Stomach (tissue), 9 donors: ENCODE data around the gene S1PR3. TPM values are rescaled to one million over a fixed set of nuclear protein-coding genes. Genes with fewer than 3 reads are reported as not detected.

Source experiments
- DNase-seq, 2 donors: peaks; one replicate each; pipeline versions ENCODE4 v3.0.0 to v3.0.0-alpha.2; 2013 to 2019
- H3K27ac ChIP-seq, 5 donors: fragments of 200-600 bp in 4 of 5; sonication (generic) in 4 of 5; one replicate each; pipeline ENCODE4 v1.5.1; 2013 to 2019; ENCODE audit warnings: mild to moderate bottlenecking in 1 of 5, moderate library complexity in 1 of 5
- H3K27me3 ChIP-seq, 3 donors: fragments of 200-600 bp; sonication (generic); one replicate each; pipeline ENCODE4 v1.5.1; 2017 to 2019; ENCODE audit warnings: mixed run types in 1 of 3
- H3K36me3 ChIP-seq, 4 donors: fragments of 200-600 bp; sonication (generic); 1 replicate in 3 of 4; 2 replicates in 1 of 4; pipeline ENCODE4 v1.5.1; 2016 to 2019
- H3K4me1 ChIP-seq, 4 donors: fragments of 200-600 bp; sonication (generic); one replicate each; pipeline ENCODE4 v1.5.1; 2016 to 2019
- H3K4me3 ChIP-seq, 4 donors: fragments of 200-600 bp; sonication (generic) in 3 of 4; one replicate each; pipeline ENCODE4 v1.5.1; 2016 to 2019; ENCODE audit warnings: mild to moderate bottlenecking in 1 of 4
- H3K9me3 ChIP-seq, 4 donors: fragments of 200-600 bp; sonication (generic); one replicate each; pipeline ENCODE4 v1.5.1; 2016 to 2019
- EP300 ChIP-seq: sonication (generic); formaldehyde crosslinking; IDR thresholded peaks from one replicate; pipeline ENCODE4 v1.6.1; 2017; ENCODE audit warnings: antibody characterized with exemption
- POLR2A ChIP-seq, 4 donors: fragments of 450-650 bp; IDR thresholded peaks; one replicate each; pipeline ENCODE4 v1.6.1; 2016; ENCODE audit warnings: antibody characterized with exemption in 4 of 4, control low read depth in 2 of 4, mild to moderate bottlenecking in 1 of 4, moderate library complexity in 1 of 4
- POLR2AphosphoS5 ChIP-seq, 3 donors: sonication (generic); formaldehyde crosslinking; IDR thresholded peaks; one replicate each; pipeline ENCODE4 v1.6.1; 2016; ENCODE audit warnings: antibody characterized with exemption in 3 of 3
- WGBS, 5 donors: extraction: QIAGEN DNeasy Blood & Tissue Kit in 3 of 5; methylation state at CpG; one replicate each; pipeline versions ENCODE4 v1.1.5 to v1.1.7; 2013 to 2018; 5-methylcytosine and 5-hydroxymethylcytosine counted together
- intact Hi-C: fragments of 100-400 bp; cut with DNase I; formaldehyde crosslinking; loops from one replicate; pipeline ENCODE4 v1.15.1; 2023; ENCODE audit warnings: low total_unique reads
- polyA plus RNA-seq, 3 donors: library from polyadenylated mRNA; stranded (reverse); fragments of 200-250 nt; gene quantifications; one replicate each; pipeline ENCODE4 v1.2.3, GENCODE V29; 2013
- total RNA-seq, 5 donors: library from RNA; depleted of rRNA; stranded (reverse); fragments of >200 nt; gene quantifications; one replicate each; pipeline versions ENCODE4 v1.1.0 to v1.2.3, GENCODE V29; 2014 to 2016
- TF ChIP-seq, protein P1 (sequence below), 7 experiments: fragments of 450-650 bp in 4 of 7; fragments of 200-600 bp in 3 of 7; sonication (generic) in 3 of 7; IDR thresholded peaks; one replicate each; pipeline ENCODE4 v1.5.1; 2016 to 2019; ENCODE audit warnings: antibody characterized with exemption in 7 of 7, control low read depth in 2 of 7, mild to moderate bottlenecking in 1 of 7
- donor health status: healthy with polysubstance abuse.
- donor health status: Bipolar disorder and iron deficiency.
- donor health status: healthy.

Gene S1PR3
- total and polyA plus RNA-seq, 8 donors: 1.2 to 12.5 (median 8.7) TPM

- WGBS, 5 donors: 80 to 95% (median 91%) methylated on average over 2 of the region's 2 CpGs
Measured at GRCh38 chr9:89011683-89012082, 20.4 kb downstream of the S1PR3 start.

GRCh38 chr9:89012294-89013042 lies 21.2 kb downstream of the S1PR3 start:
- TF ChIP-seq POLR2A (IDR thresholded peaks at IDR 0.05): no peak
- TF ChIP-seq, protein P1, sequence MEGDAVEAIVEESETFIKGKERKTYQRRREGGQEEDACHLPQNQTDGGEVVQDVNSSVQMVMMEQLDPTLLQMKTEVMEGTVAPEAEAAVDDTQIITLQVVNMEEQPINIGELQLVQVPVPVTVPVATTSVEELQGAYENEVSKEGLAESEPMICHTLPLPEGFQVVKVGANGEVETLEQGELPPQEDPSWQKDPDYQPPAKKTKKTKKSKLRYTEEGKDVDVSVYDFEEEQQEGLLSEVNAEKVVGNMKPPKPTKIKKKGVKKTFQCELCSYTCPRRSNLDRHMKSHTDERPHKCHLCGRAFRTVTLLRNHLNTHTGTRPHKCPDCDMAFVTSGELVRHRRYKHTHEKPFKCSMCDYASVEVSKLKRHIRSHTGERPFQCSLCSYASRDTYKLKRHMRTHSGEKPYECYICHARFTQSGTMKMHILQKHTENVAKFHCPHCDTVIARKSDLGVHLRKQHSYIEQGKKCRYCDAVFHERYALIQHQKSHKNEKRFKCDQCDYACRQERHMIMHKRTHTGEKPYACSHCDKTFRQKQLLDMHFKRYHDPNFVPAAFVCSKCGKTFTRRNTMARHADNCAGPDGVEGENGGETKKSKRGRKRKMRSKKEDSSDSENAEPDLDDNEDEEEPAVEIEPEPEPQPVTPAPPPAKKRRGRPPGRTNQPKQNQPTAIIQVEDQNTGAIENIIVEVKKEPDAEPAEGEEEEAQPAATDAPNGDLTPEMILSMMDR (IDR thresholded peaks at IDR 0.05): no peak
- TF ChIP-seq POLR2AphosphoS5 (IDR thresholded peaks at IDR 0.05): no peak
- TF ChIP-seq EP300: no peak
- H3K27ac ChIP-seq: no peak overlapping the region
- no peak for DNase-seq
- no peaks in the 10 kb centered on the region for H3K9me3 ChIP-seq
- 88 to 92% (median 90%) methylated on average over 12 to 13 of the region's 13 CpGs for WGBS, 5 donors
- no peaks in the 10 kb centered on the region for H3K27me3 ChIP-seq
- H3K4me1 ChIP-seq: no peaks in the 10 kb centered on the region
- no peak overlapping the region for H3K4me3 ChIP-seq
- no peaks in the 10 kb centered on the region for H3K36me3 ChIP-seq
- intact Hi-C loops: no loop called here

More at GRCh38 chr9:89011683-89012082, 20.4 kb downstream of the S1PR3 start:
- TF ChIP-seq POLR2AphosphoS5 (IDR thresholded peaks at IDR 0.05): no peak
- TF ChIP-seq POLR2A (IDR thresholded peaks at IDR 0.05): no peak
- no peak for TF ChIP-seq EP300
- TF ChIP-seq, protein P1 (IDR thresholded peaks at IDR 0.05): no peak
- Histone ChIP-seq H3K4me3 (no peak overlapping the region), H3K36me3 (no peaks in the 10 kb centered on the region), H3K9me3 (no peaks in the 10 kb centered on the region), H3K4me1 (no peaks in the 10 kb centered on the region), H3K27me3 (no peaks in the 10 kb centered on the region), H3K27ac (no peak overlapping the region)
- intact Hi-C loops: no loop called here
- no peak for DNase-seq

DNA sequence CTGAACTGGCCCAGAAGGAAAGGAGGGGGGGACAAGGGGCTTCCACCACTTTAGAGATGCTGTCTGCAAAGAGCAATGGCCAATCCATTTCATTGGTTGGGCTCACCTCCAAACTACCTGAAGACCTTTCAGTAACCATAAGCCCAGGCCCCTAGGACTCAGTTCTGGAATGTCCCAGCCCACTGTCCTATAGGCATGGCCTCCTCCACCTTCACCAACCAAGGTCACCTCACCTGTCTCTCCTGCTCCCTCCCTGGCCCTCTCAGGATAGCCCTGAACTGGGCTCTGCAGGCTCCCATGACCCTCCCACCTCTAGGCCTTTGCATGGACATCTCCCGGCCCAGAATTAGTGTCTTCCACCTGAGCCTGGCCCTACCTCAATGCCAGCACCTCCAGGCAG lies 22.4 kb downstream of the S1PR3 start:
- intact Hi-C loops: no loop called here
- H3K9me3 ChIP-seq: no peaks in the 10 kb centered on the region
- no peak for DNase-seq
- H3K36me3 ChIP-seq: no peaks in the 10 kb centered on the region
- no peaks in the 10 kb centered on the region for H3K4me1 ChIP-seq
- WGBS, 5 donors: 86 to 97% (median 88%) methylated on average over 1 of the region's 1 CpG
- no peak overlapping the region for H3K4me3 ChIP-seq
- no peak for TF ChIP-seq POLR2A (IDR thresholded peaks at IDR 0.05)
- TF ChIP-seq, protein P1 (IDR thresholded peaks at IDR 0.05): no peak
- no peak for TF ChIP-seq EP300
- TF ChIP-seq POLR2AphosphoS5 (IDR thresholded peaks at IDR 0.05): no peak
- no peaks in the 10 kb centered on the region for H3K27me3 ChIP-seq
- H3K27ac ChIP-seq: no peak overlapping the region

DNA sequence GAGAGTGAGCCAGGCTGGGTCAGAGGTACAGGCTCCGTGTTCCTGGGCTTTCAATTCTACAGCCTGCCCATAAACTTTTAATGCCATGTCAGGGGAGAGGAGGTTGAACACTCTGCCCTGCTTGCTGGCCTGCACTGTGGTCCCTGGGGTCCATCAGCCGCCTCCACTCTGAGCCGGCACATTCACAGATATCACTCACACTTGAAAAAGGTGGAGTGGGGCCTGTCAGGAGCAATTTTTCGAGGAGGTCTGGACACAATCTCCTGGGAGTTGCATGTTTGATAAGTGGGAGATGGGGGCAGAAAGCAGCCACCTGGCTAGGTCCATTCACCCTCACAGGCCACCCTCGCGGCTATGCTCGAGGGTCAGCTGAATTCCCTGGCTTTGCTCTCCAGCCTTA lies 22.9 kb downstream of the S1PR3 start:
- DNase-seq: no peak
- TF ChIP-seq EP300 (no peak), POLR2A (IDR thresholded peaks at IDR 0.05) (no peak), POLR2AphosphoS5 (IDR thresholded peaks at IDR 0.05) (no peak)
- TF ChIP-seq, protein P1 (IDR thresholded peaks at IDR 0.05): no peak
- H3K4me3 ChIP-seq: no peak overlapping the region
- no peaks in the 10 kb centered on the region for H3K4me1 ChIP-seq
- no peak overlapping the region for H3K27ac ChIP-seq
- no peaks in the 10 kb centered on the region for H3K9me3 ChIP-seq
- no peaks in the 10 kb centered on the region for H3K36me3 ChIP-seq
- H3K27me3 ChIP-seq: no peaks in the 10 kb centered on the region
- intact Hi-C loops: no loop called here
- 84 to 92% (median 91%) methylated on average over 6 to 7 of the region's 7 CpGs for WGBS, 5 donors
